Stimulated activated CD8-positive, alpha-beta memory T cell treated with anti-CD3 and anti-CD28 coated beads, Interleukin-7, amount 100 ng/mL, for 1 hour (primary cell): ENCODE data around the gene RACGAP1.
"Not testable (repeated sequence)": the region's sequence is repeated elsewhere in the genome, so short reads cannot be mapped to it uniquely, and the experiment has no call there.

ENCODE experiments used
- DNase-seq, 2 donors: peaks; one replicate each; pipeline ENCODE4 v3.0.0-alpha.2; 2020; ENCODE audit warnings: low read depth in 2 of 2

The RACGAP1 gene

DNA sequence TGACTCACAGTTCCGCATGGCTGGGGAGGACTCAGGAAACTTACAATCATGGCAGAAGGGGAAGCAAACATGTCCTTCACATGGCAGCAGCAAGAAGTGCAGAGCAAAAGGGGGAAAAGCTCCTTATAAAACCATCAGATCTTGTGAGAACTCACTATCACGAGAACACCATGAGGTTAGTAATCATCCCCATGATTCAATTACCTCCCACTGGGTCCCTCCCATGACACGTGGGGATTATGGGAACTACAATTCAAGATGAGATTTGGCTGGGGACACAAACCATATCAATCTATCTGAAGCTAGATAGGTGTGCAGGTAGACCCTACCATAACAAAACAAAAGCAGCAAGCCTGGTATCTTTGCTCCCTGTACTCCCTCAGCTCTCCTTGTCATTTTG is 38.8 kb downstream of the RACGAP1 start:
- DNase-seq: not testable (repeated sequence)

DNA sequence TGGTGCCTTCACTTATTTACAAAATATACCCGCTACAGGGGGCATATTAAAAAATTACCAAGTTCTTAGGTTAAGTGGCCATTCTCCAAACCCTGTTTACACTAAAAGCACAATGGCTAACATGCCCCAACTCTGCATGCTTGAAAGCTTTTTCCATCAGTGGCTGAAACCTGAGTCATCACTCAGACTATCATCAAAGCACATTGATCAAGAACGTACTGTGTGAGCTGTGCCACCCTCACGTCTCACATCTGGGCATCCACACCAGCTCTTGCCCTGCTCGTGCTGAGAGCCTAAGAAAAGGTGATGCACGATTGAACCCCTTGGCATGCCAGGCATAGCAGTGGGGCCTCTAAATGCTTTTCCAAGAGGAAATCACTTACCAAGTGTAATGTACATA is 39.3 kb downstream of the RACGAP1 start:
- no peak for DNase-seq

DNA sequence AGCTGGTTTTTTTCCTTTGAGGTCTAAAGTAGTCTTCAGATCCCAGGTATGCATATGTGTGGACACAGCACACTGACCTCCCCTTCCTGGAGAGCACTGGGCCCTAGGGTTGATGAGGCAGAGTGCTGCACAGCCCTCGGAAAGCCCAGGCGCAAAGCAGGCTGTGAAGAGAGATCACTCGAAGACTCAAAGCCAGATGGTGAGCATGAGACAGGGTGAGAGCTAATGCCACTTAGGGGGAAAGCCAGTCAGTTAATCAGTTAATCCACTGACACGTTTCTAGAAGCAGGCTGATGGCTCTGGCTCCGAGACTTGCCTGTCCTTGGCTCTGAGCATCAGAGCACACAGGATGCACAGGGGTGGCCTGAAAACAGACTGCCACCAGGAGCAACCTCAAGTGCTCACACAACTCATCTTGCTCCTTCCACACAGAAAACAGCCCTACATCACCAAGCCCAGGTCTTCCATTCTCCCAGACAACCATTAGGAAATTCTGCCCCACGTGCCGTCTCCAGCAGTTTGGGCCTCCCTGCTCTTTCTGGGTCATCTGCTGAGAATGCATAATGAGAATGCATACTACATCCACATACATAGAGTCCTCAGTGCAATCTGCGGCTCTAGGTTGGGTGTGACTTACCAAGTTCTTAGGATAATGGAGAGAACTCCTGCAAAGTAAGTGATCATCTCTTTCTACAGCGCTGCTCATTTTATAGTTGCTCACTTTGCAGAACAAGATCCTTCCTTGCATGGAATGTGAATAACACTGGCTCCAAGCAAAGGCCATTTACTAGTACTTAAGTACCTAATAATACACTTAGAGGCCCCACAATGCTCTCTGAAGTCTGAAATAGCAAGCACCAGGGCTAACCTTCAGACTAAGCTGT is 40.6 kb downstream of the RACGAP1 start:
- no peak for DNase-seq

DNA sequence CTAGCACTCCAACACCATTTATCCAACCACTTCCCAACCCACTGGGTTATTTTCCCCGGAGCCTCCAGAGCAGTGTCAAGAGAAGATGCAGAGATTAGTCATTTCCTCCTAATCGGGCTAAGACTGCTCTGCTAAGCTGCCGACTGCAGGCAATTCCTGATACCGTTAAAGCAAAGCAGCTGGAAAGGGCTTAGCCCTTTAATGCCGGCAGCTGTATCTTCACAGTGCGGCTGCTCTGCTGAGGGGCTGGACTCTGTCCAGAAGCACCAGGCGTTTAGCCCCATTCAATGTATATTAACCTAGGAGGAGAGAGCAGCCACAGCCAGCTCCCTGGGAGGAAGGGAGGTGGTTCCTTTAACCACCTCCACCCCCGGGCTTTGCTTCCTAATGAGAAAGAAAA is 41.4 kb downstream of the RACGAP1 start:
- no peak for DNase-seq

DNA sequence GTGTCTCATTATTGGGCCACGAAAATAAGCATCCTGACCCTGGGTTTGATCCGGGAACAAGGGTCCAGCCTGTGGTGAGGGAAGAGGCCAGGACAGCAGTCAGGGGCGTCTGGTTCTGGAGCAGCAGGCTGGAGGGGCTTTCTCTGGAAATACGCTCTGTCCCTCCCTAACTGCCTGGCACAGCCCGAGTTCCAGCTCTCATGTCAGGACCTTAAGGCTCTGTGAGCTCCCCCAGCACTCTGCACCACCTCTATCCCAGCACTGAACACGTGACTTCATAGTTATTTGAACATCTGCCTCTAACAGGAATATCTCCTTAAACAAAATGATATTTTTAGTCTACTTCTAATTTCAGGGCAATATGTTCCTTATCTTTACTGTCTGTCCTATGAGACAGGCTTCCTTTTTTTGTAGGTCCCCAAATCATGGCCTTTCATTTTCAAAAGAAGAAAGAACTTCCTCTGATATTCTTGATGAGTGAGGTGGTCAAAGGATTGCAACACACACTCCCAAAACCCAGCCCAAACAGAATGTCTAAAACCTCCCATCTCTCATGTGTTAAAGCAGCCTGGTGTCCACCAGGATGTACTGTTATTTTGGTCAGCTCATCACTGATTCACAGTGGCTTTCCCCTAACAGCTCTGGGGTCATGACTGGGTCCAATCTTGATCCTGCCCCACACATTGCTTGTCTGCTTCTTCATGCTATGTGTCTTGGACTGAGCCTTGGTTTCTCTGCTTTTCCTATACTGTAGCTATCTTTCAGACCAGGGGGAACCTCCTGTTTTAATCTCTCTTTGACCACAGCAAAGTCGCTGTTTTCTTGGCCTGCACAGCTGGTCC is 42.8 kb downstream of the RACGAP1 start:
- no peak for DNase-seq

DNA sequence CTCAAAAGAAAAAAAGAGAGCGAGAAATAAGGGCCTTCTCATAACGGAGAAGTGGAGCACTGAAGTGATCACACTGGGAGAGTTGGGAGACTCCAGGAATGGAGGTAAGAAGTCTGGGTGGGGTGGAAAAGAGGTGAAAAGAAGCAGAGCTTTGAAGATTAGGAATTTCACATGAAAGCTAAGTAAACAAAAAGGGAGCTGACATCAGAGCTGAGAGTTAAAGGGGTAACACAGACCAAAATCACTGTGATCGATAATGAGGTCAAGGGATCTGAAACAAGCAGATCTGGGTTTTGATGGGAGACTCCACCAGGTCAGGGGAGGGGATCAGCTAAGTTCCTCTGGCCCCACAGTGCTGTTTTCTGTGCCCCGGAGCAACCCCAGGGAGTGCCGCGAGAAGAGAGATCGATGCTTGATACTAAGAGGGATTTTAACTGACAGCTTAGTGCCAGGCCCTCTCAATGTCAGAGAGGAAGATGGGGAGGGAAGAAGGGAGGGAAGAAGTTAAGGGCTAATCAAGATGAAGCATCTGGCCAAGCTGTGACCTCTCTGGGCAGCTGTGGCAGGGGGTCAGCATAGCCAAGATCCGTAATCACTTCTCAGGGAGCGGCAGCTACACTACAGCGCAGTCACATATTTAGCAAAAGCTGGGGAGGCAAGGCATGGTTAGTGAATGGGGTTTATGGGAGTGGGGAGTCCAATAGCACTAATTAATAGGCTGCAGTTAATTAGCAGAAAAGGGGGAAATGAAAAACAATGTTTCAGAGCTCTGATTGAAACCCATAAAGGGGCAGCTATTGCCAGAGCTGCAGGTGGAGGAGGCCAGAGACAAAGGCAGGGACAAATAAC is 44.6 kb downstream of the RACGAP1 start:
- no peak for DNase-seq

DNA sequence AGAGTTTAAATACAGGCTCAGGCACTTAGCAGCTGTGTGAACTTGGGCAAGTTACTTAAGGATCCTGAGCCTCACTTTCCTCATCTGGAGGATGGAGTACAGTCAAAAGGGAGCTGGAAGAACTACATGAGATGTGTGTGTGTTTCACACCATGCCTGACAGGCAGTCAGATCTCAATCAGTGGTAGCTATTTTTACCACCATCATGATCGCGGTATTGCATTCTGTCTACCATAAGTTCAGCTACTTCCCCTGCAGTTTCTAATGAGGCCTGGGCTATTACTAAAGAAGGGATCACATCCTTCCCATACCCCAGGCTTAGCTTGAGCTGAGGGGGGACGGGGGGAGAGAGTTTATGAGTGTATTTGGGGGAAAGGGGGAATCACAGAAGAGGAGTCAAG is 45.5 kb downstream of the RACGAP1 start:
- DNase-seq: no peak

DNA sequence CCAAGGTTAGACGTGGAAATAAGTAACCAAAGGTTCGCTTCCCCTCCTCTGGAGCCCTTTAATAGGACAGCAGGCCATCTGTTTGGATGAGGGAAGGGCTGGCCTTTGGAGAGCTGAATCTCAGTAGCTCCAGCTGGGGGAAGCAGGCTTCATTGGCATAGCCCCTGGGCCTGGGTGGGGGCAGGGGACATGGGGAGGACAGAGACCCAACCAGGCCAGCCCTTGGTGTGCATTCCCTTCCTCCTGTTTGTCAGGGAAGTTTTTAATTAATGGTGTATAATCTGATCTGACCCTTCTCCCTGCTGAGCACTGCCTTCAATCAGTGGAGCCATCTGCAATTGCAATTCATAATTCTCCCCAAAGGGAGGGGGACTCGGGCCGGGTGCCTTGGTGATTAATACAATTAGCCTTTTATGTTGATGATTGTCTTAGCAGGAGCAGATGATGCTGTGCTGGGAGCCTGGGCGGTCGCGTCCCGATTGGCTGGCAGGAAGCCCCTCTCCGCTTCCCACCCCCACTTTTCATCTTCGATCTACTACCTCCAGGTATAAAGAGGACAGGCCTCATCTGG is 46.2 kb downstream of the RACGAP1 start:
- no peak for DNase-seq

DNA sequence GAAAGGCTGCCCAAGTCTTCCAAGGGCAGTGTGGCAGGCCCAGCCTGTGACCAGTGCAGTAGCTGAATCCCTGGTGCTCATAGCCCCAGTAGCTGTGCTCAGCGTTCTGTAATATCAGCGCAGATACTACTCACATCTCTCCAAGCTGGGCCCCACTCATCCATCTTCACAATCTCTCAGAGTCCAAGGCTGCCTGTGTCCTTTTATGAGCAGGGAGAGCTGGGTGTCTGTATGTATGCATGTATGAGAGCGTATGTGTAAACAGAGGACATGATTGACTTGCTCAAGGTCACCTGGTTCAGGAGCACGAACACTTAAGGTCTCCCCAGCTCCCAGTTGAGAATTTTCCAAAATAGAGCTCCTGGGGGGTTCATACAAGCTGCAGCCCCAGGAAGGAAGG is 47.2 kb downstream of the RACGAP1 start:
- no peak for DNase-seq

DNA sequence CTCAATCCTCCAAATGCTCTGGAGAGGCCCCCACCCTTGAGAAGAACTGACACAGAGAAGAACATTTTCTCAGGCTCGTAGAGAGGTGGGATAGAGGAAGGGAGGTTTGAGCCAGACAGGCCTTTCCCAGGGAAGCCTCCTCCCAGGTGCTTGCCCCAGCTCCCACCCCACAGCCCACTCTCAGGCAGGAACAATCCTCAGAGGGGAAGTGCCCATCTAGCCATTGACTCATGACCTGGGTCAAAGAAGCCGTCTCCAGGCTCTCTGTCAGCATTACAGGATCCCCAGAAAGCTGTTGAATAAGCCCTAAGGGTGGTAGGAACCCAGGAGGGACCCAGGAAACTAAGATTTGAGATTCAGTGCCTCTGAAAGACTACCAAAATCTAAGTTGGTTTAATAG is 48.7 kb downstream of the RACGAP1 start:
- DNase-seq: no peak

DNA sequence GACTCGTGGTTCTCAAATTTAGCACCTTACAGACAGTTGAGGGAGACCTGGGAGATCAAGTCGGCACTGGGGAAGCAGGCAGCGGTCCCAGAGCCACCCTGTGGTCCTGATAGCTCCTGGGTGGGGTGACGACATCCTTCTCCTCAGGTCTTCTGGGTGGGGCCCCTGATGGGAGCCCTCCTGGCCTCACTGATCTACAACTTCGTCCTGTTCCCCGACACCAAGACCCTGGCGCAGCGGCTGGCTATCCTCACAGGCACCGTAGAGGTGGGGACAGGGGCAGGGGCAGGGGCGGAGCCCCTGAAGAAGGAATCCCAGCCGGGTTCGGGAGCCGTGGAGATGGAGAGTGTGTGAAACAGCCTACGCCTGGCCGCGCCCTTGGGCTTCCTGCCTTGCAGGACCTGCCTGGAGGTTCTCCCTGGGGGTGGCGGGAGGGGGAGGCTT is 50.0 kb downstream of the RACGAP1 start:
- no peak for DNase-seq

DNA sequence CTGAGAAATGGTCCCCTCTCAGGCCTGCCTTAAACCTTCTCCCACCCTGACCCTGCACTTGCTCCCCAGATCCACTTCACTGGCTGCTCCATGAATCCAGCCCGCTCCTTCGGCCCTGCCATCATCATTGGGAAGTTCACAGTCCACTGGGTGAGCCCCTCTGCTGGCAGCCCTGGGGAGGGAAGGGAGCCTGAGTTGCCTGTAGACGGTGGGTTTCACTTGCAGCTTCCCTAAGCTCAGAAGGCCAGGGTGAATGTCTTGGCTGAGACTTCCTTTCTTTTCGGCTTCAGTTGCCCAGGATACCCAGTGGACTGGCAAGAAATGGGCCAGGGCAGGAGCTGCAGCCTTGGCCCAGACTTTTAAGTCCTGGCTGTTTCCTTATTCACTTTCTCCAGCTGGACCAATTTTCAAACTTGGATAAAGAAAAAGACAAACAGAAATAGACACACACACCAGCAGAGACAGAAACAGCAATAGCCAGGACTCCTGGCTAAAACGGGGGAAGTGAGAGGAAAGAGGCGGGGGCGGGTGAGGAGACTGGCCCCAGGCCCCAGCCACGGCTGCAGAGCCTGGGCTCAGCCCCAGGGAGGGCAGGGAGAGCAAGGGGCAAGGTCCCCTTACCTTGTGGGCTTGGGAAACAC is 50.5 kb downstream of the RACGAP1 start:
- no peak for DNase-seq

DNA sequence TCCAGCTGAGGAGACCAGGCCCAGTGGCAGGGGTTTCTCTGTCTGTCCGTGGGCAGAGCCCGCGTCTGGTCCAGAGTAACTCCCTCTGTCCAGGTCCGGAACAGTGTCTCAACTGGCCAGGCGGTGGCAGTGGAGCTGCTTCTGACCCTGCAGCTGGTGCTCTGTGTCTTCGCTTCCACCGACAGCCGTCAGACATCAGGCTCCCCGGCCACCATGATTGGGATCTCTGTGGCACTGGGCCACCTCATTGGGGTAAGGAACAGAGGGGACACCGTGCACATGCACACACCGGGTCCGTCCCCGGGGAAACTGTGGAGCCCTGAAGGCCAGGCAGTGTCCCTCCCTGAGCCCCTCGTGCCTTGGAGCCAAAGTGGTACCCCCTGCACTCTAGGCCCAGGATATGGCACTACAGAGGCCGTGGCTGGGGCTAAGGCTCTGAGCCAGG is 51.0 kb downstream of the RACGAP1 start:
- no peak for DNase-seq

DNA sequence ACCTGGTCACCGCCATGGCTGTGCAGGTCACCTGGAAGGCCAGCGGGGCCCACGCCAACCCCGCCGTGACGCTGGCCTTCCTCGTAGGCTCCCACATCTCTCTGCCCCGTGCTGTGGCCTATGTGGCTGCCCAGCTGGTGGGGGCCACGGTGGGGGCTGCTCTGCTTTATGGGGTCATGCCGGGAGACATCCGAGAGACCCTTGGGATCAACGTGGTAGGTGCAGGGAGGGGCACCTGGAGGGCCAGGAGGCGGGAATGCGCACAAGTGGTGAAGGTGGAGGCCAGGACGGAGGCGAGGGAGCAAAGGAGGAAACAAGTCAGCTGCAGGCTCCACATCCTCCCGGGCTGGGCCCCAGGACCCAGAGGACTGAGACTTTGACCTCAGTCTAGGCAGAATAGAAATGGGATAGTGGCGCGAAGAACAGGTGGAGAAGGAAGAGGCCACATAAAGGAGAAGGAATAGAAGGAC is 51.9 kb downstream of the RACGAP1 start:
- no peak for DNase-seq

DNA sequence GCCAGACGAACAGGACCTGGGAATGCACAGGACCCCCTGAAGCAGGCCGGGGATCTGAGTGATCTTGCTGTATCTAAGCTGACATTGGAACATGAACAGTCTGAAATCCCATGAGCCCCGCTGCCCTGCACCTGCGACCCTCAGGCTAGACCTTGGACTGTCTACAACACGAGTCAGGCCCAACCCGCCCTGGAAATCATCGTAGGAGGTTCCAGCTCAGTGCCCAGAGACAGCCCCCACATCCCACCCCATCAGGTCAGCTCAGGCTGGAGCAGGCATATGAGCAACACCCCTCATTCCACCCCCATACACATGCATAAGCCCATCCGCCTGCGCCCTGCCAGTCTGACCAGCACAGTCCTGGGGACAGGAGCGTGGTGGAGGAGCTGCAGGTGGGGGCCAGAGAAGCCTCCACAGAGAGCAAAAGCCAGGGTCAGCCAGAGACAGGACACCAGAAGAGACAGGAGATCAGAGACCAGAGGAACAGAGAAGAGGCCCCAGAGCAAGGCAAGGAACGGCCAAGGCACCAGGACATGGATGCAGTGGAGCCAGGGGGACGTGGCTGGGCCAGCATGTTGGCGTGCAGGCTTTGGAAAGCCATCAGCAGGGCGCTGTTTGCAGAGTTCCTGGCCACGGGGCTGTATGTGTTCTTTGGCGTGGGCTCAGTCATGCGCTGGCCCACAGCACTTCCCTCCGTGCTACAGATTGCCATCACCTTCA is 52.5 kb downstream of the RACGAP1 start, which contains the start of gene AQP6:
TSS of gene AQP6 (plus strand) at position 307 of the 720 bp plus-strand sequence. CDS start at position 534, 227 bp downstream.
- DNase-seq: no peak

DNA sequence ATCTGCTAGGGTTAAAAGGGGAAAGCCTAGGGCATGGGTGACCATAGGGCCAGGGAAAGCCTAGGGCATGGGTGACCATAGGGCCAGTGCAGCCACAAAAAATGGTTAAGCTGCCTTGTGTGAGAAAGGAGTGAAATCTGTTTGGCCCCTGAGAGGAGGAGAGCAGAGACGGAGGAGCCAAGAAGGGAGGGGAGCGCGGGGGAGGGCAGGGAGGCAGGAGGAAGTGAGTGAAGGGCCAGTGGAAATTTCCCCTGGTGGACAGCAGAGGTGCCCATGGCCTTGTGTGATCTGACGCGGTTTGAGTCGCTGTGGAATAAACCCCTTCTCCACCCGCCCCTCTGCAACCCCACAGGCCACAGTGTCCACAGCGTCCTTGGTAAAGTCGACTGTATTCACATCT is 53.2 kb downstream of the RACGAP1 start:
- DNase-seq: no peak

DNA sequence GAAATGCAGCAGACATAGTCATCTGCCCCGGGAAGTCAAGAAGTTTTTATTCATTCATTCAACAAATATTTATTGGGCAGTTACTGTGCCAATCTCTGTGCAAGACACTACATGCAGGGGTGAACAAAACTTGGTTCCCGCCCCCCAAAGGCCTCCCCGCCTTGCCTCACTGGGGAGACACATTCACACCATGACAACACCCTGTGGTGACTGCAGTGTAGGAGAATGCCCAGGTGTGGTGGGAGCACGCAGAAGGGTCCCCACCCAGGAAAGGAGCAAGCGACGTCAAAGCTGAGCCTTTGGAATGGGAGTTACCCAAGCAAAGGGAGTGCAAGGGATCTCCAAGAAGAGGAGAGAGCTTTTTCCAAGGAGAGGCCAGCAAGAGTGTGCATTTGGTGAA is 54.2 kb downstream of the RACGAP1 start:
- DNase-seq: no peak

DNA sequence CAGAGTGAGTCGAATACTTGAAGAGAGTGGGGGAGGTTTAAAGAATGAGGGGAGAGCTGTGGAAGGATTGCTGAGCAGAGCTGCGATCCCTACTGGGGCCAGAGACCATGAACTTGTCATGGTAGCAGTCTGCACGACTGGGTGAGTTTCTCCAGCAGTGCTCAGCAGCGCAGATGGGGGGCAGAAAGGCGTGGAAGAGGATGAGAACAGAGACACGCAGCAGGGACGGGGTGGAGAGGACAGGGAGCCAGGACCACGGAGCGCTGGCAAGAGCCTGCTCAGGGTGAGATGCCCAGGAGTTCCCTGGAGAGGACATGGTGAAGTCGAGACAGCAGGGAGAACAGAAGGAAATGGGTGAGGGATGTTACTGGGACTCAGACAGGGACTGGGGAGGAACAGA is 54.6 kb downstream of the RACGAP1 start:
- no peak for DNase-seq

DNA sequence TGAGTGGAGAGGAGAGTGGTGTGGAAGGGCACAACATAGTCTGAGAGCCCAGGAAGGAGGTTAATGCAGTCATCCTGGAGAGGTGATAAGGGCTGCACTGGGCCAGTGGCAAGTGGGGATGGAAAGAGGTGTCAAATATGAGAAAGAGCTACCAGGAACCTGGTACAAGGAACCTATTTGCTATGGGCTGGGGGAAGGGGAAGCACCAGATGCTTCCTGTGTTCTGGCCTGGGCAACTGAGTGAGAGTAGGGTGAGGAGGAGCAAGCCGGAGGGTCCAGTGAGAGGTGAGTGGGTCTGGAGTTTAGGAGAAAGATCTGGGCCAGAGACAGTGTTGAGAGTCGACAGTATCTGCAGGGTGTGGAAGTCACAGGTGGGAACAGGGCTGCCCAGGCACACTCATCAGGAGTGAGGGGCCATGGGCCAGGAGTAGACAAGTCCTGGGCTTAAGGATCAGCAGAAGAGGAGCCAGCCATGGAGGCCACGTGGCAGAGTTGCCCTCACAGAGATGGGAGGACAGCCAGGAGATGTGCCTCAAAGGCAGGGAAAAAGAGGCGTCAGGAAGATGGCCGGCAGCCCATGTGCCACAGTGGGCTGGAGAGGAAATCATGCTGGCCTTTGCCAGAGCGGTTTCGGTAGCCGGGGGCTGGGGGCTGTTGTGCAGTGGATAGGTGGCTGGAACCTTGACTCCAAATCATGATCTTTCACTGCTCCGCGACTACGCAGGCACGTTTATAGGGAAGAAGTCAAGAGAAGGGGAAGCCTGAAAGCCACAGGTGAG is 55.5 kb downstream of the RACGAP1 start:
- no peak for DNase-seq
